Sigmoid colon (tissue), 7 donors: Measurements from ENCODE around the gene CAB39L. TPM values are rescaled to one million over a fixed set of nuclear protein-coding genes. Genes with fewer than 3 reads are reported as not detected.

Experiments
- DNase-seq: peaks from one replicate; pipeline ENCODE4 v3.0.0-alpha.2; 2019
- H3K27ac ChIP-seq, 4 donors: fragments of 200-600 bp; sonication (generic); one replicate each; pipeline ENCODE4 v1.5.1; 2016 to 2019; ENCODE audit warnings: mild to moderate bottlenecking in 1 of 4
- H3K27me3 ChIP-seq, 3 donors: fragments of 200-600 bp; sonication (generic); one replicate each; pipeline ENCODE4 v1.5.1; 2019; ENCODE audit warnings: mild to moderate bottlenecking in 1 of 3
- H3K36me3 ChIP-seq, 4 donors: fragments of 200-600 bp; sonication (generic); one replicate each; pipeline ENCODE4 v1.5.1; 2016 to 2019
- H3K4me1 ChIP-seq, 4 donors: fragments of 200-600 bp; sonication (generic); one replicate each; pipeline ENCODE4 v1.5.1; 2017 to 2019
- H3K4me3 ChIP-seq, 4 donors: fragments of 200-600 bp; sonication (generic); one replicate each; pipeline ENCODE4 v1.5.1; 2017 to 2019; ENCODE audit warnings: mild to moderate bottlenecking in 2 of 4, moderate library complexity in 1 of 4
- H3K9me3 ChIP-seq, 4 donors: fragments of 200-600 bp in 3 of 4; sonication (generic) in 3 of 4; one replicate each; pipeline versions ENCODE4 v1.5.1 to v1.6.1; 2013 to 2019
- EP300 ChIP-seq, 4 donors: sonication (generic); formaldehyde crosslinking; IDR thresholded peaks; one replicate each; pipeline ENCODE4 v1.6.1; 2017; ENCODE audit warnings: antibody characterized with exemption in 4 of 4
- POLR2A ChIP-seq, 2 donors: fragments of 450-650 bp; IDR thresholded peaks; one replicate each; pipeline ENCODE4 v1.6.1; 2016; ENCODE audit warnings: antibody characterized with exemption in 2 of 2, mild to moderate bottlenecking in 2 of 2, moderate library complexity in 2 of 2
- POLR2AphosphoS5 ChIP-seq, 4 donors: sonication (generic); formaldehyde crosslinking; IDR thresholded peaks; one replicate each; pipeline ENCODE4 v1.6.1; 2017; ENCODE audit warnings: antibody characterized with exemption in 4 of 4
- WGBS, 2 donors: extraction: QIAGEN DNeasy Blood & Tissue Kit; methylation state at CpG; one replicate each; pipeline ENCODE4 v1.1.7; 2013; 5-methylcytosine and 5-hydroxymethylcytosine counted together
- intact Hi-C: fragments of 100-400 bp; cut with DNase I; formaldehyde crosslinking; loops from one replicate; pipeline ENCODE4 v1.15.1; 2023
- polyA plus RNA-seq, 3 donors: library from polyadenylated mRNA; stranded (reverse); fragments of 200-250 nt; gene quantifications; one replicate each; pipeline ENCODE4 v1.2.3, GENCODE V29; 2013
- total RNA-seq, 4 donors: library from RNA; depleted of rRNA; stranded (reverse); fragments of >200 nt; gene quantifications; one replicate each; pipeline ENCODE4 v1.1.0, GENCODE V29; 2016
- TF ChIP-seq, protein P1 (sequence below), 4 experiments: fragments of 450-650 bp in 3 of 4; fragments of 200-600 bp in 1 of 4; IDR thresholded peaks; one replicate each; pipeline ENCODE4 v1.5.1; 2016 to 2019; ENCODE audit warnings: antibody characterized with exemption in 4 of 4, mild to moderate bottlenecking in 3 of 4, moderate library complexity in 2 of 4
- donor health status: healthy with polysubstance abuse.
- donor health status: Bipolar disorder and iron deficiency.
- donor health status: healthy.

CAB39L gene
- total and polyA plus RNA-seq, 7 donors = 5.5 to 180 (median 121) TPM

DNA sequence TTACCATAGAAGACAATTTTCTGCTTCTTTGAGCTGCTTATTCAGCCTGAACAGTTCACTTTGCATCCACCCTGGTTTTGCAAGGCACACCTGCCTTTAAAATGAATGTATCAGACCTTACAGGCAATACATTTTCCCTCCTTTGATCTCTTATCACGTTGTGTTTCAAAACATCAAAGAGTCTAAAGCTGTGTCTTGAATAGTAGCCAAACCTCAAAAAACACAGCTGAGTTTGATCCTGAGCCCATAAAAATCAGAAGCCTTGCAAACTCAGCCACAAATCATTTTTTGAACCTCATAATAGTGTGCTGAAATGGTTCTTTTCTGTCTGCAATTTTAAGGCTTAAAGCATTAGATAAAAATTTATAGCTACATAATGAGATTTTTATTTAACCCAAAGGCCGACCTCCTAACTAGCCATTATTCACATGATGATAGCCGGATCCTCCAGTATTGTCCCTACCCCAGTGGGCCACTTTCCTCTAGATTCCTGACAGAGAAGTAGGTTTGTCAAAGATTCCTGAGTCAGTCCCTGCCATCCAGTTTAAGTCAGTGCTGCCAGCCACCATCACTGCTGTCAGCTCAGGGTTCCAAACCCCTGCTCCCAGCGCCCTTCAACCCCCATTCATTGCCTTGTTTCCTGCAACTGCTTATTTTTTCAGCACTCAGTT lies 71.8 kb downstream of the CAB39L start:
- H3K9me3 ChIP-seq = no peaks in the 10 kb centered on the region
- H3K4me3 ChIP-seq = no peak overlapping the region
- TF ChIP-seq, protein P1, sequence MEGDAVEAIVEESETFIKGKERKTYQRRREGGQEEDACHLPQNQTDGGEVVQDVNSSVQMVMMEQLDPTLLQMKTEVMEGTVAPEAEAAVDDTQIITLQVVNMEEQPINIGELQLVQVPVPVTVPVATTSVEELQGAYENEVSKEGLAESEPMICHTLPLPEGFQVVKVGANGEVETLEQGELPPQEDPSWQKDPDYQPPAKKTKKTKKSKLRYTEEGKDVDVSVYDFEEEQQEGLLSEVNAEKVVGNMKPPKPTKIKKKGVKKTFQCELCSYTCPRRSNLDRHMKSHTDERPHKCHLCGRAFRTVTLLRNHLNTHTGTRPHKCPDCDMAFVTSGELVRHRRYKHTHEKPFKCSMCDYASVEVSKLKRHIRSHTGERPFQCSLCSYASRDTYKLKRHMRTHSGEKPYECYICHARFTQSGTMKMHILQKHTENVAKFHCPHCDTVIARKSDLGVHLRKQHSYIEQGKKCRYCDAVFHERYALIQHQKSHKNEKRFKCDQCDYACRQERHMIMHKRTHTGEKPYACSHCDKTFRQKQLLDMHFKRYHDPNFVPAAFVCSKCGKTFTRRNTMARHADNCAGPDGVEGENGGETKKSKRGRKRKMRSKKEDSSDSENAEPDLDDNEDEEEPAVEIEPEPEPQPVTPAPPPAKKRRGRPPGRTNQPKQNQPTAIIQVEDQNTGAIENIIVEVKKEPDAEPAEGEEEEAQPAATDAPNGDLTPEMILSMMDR (IDR thresholded peaks at IDR 0.05) = no peak
- TF ChIP-seq POLR2AphosphoS5 (IDR thresholded peaks at IDR 0.05) = no peak
- no peak for TF ChIP-seq POLR2A (IDR thresholded peaks at IDR 0.05)
- no peak for TF ChIP-seq EP300 (IDR thresholded peaks at IDR 0.05)
- DNase-seq = no peak
- intact Hi-C loops = no loop called here
- H3K4me1 ChIP-seq = peaks cover 0 to 85% (median 69%) of the 10 kb centered on the region in 4 donors
- H3K27ac ChIP-seq = peak overlapping the region in 3 of 4 donors; percentile 31 to 76 (median 42)
- WGBS, 2 donors = 13 to 50% methylated on average over 4 of the region's 4 CpGs
- H3K36me3 ChIP-seq = peaks cover 0 to 32% (median 2%) of the 10 kb centered on the region in 4 donors
- no peaks in the 10 kb centered on the region for H3K27me3 ChIP-seq

DNA sequence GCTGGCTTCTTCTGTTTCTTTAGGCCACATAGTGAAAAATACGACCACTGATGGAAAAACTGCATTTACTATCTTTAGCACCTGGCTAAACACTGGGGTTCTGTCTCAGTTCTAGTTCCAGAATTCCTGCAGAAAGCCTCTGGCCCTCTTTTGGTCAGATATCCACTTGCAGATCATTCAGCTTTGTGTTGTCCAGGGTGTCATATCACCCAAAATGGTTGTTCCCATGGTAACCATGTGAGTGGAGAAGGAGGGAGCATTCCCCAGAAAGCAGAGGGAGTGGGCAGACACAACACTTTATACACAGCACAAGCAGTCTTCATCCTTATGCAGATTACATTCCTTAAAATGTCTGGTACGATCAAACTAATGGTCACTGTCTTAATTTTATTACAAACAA lies 73.5 kb downstream of the CAB39L start:
- peaks cover 0 to 16% (median under 1%) of the 10 kb centered on the region in 4 donors for H3K36me3 ChIP-seq
- intact Hi-C loops = no loop called here
- peaks cover 0 to 93% (median 75%) of the 10 kb centered on the region in 4 donors for H3K4me1 ChIP-seq
- H3K27me3 ChIP-seq = no peaks in the 10 kb centered on the region
- TF ChIP-seq POLR2AphosphoS5 (IDR thresholded peaks at IDR 0.05) = no peak
- no peak for TF ChIP-seq EP300 (IDR thresholded peaks at IDR 0.05)
- H3K27ac ChIP-seq = peak overlapping the region; percentile 1 to 76 (median 48)
- no peak for DNase-seq
- no peaks in the 10 kb centered on the region for H3K9me3 ChIP-seq
- 71 to 79% methylated on average over 2 of the region's 2 CpGs for WGBS, 2 donors
- no peak overlapping the region for H3K4me3 ChIP-seq

DNA sequence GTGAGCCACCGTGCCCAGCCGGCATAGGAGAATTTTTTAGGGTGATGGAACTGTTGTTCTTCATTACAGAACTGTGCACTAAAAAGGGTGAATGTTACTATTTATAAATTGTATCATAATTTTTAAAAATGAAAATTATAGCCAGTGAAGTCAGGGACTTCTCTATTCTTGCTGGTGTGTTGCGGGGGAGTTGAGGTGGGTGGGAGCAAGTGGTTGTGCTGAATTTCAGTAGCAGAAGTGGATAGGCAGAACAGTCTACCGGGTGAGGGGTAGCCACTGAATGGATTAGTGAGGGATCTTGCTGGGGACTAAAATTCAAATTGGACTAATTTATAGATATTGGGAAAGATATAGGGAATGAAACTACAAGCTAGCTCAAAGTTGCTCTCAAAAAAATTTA lies 74.0 kb downstream of the CAB39L start:
- intact Hi-C loops = loop anchor here (2.0 kb wide), 1 partner anchor 31 kb away; no protein-coding TSS in a partner anchor
- H3K27ac ChIP-seq = peak overlapping the region; percentile 1 to 76 (median 48)
- no peak overlapping the region for H3K4me3 ChIP-seq
- peak; percentile 15 for DNase-seq
- peaks cover 0 to 11% (median 0%) of the 10 kb centered on the region in 4 donors for H3K36me3 ChIP-seq
- no peaks in the 10 kb centered on the region for H3K27me3 ChIP-seq
- 92 to 98% methylated on average over 4 of the region's 4 CpGs for WGBS, 2 donors
- TF ChIP-seq, protein P1 (IDR thresholded peaks at IDR 0.05) = no peak
- no peak for TF ChIP-seq POLR2A (IDR thresholded peaks at IDR 0.05)
- no peak for TF ChIP-seq POLR2AphosphoS5 (IDR thresholded peaks at IDR 0.05)
- H3K4me1 ChIP-seq = peaks cover 0 to 90% (median 74%) of the 10 kb centered on the region in 4 donors
- H3K9me3 ChIP-seq = no peaks in the 10 kb centered on the region

DNA sequence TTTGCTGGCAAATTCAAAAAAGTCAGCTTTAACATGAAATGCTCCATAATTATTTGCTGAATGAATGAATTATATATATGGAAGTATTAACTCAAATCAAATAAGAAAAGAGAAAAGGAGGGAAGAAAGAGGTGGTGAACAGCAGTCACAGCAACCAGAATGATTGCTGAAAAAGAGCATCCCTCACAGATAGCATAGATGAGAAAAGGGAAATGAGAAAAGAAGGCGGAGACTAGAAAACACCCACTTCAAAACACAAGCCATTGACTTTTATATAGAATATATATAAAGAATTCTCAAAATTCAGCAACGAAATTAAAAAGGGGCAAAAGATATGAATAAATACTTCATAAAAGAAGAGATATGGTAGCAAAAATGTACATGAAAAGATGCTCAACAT lies 75.2 kb downstream of the CAB39L start:
- H3K4me3 ChIP-seq = no peak overlapping the region
- peak overlapping the region; percentile 60 to 76 (median 72) for H3K27ac ChIP-seq
- no peaks in the 10 kb centered on the region for H3K27me3 ChIP-seq
- peaks cover 0 to 2% (median 0%) of the 10 kb centered on the region in 4 donors for H3K9me3 ChIP-seq
- peaks cover 0 to 79% (median 64%) of the 10 kb centered on the region in 4 donors for H3K4me1 ChIP-seq
- TF ChIP-seq EP300 (IDR thresholded peaks at IDR 0.05) = no peak
- WGBS, 2 donors = 76 to 88% methylated on average over 2 of the region's 2 CpGs
- intact Hi-C loops = loop anchor here (2.0 kb wide), 1 partner anchor 32 kb away; no protein-coding TSS in a partner anchor
- no peak for DNase-seq
- H3K36me3 ChIP-seq = peaks cover 0 to 10% (median 0%) of the 10 kb centered on the region in 4 donors

DNA sequence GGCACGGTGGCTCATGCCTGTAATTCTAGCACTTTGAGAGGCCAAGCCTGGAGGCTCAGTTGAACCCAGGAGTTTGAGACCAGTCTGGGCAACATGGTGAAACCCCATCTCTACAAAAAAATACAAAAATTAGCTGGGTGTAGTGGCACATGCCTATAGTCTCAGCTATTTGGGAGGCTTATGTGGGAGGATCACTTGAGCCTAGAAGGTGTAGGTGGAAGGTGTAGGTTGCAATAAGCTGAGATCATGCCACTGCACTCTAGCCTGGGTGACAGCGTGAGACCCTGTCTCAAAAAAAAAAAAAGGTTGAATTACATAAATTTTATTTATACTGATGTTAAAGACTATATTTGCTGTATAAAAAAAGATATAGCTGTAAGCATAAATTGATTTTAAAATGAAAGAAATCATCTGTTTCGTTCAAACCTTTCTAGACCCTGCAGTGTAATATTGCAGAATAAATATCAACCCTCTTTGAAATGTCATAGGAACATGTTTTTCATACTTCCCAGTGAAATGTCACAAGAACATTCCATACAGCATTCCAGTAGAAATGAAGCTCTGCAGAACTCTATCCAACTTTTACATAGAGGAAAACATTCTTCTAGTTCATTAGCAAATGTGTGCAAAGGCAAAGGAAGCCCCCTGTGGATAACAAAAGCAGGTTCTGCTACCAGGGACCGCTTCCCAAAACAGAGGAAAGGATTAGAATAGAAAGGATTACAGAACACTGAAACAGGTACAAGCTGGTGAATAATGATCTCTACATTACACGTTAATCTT lies 76.0 kb downstream of the CAB39L start:
- Histone ChIP-seq H3K4me1 (peaks cover 0 to 71% (median 59%) of the 10 kb centered on the region in 4 donors), H3K36me3 (peaks cover 0 to 6% (median 0%) of the 10 kb centered on the region in 4 donors), H3K4me3 (peak overlapping the region in 2 of 4 donors; percentile 1 to 9), H3K27me3 (no peaks in the 10 kb centered on the region), H3K27ac (peak overlapping the region; percentile 60 to 76 (median 72)), H3K9me3 (peaks cover 0 to 2% (median 0%) of the 10 kb centered on the region in 4 donors)
- WGBS, 2 donors = 82 to 86% methylated on average over 5 of the region's 5 CpGs
- DNase-seq = no peak
- TF ChIP-seq EP300 (IDR thresholded peaks at IDR 0.05) = peak in 1 of 4 donors; percentile 29
- TF ChIP-seq, protein P1 (IDR thresholded peaks at IDR 0.05) = peak in 1 of 4 experiments; percentile 7
- TF ChIP-seq POLR2A (IDR thresholded peaks at IDR 0.05) = no peak
- TF ChIP-seq POLR2AphosphoS5 (IDR thresholded peaks at IDR 0.05) = peak in 2 of 4 donors; percentile 42 to 51
- intact Hi-C loops = loop anchor here (2.0 kb wide), 1 partner anchor 33 kb away; no protein-coding TSS in a partner anchor
